Natural killer cell (primary cell): ENCODE data around the gene DNAH11. TPM values are rescaled to one million over a fixed set of nuclear protein-coding genes. Genes with fewer than 3 reads are reported as not detected.

Source experiments
- total RNA-seq, 4 donors: library from RNA; stranded (reverse); fragments of 120-200 nt in 1 of 4; gene quantifications; one replicate each; pipeline versions ENCODE4 v1.2.3 to v1.2.4, GENCODE V29; 2013 to 2022

DNAH11 gene
- total RNA-seq, 3 donors from 2014 or later (not counting 1 experiment from before 2014, with no cell fraction given), result 0.09 to 0.48 (median 0.39) TPM

Other genes with a start within 250 kb of the DNAH11 start
- 10 to 100 TPM; 38.8 to 49.6 (median 44.5) TPM for gene SP4, start 115.0 kb upstream of the DNAH11 start, total RNA-seq